GM19023 (cell line): ENCODE data around the gene PTPRN2.
"Not testable (repeated sequence)": the region's sequence is repeated elsewhere in the genome, so short reads cannot be mapped to it uniquely, and the experiment has no call there.

Experiments
- ATAC-seq: cut with Tn5 transposase; IDR thresholded peaks from one replicate; pipeline ENCODE4 v1.9.1; 2021; ENCODE audit warnings: mild to moderate bottlenecking, moderate library complexity; ENCODE audit not compliant: unreplicated experiment

PTPRN2 gene

DNA sequence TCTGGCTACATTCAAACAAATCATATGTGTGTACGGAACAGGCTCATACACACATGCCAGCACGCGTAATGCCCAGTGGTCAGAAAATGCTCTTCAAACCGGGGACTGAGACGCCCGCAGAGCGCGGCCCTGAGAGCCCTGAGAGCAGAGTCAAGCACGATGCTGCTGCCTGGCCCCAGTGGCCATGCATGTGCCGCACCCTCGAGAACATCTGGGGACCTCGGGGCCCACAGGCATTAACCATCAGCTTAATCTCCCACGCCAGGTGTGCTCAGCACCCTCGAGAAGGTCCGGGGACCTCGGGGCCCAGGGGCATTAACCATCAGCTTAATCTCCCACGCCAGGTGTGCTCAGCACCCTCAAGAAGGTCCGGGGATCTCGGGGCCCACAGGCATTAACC is 163.1 kb downstream of the PTPRN2 start:
- ATAC-seq, result no peak

DNA sequence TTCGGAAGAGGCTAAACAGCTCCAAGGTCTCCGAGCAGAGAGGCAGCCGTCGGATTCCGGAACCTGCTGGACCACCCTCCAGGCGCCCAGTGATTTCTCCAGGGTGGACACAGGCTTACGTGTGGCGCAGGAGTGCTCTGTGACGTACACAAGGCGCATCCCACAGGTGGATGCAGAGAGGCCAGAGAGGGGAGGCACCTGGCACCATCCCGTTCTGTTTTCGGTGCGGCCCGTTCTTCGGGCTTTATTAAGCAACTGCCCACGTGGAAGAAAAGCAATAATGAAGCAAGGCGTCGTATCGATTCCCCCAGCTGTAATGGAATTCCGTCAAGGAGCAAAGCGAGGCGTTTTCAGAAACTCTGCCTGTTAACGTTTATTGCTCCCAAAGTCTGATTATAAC is 163.6 kb downstream of the PTPRN2 start:
- no peak for ATAC-seq

DNA sequence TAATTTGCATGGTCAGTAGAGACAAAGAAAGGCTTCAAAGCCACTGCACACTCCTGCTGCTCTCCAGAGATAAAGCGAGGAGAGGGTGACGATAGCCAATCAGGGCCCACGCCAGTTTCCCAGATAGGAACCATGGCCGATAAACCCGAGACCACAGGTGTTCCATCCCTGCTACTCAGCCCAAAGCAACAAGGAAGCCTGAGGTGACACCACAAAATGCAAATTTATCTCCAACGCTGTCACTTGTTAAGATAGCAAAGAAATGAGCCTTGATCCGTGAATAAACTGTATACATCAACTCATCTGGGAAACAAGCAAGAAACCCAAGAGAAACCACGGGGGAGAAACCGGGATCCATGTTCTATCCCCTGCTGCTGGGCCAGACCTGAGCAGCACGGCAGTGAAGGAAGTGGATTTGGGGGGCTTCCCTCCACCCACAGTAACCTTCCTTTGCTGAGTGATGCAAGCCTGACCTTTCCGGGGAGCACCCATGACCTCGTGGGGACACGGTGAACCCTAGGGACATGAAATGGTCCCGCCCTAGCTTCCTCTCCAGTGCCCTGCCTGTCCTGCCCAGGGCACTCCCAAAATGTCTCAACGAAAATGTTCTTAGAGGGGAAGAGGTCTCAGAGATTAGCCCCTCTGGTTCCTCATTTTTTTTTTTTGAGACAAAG is 164.6 kb downstream of the PTPRN2 start:
- no peak for ATAC-seq

DNA sequence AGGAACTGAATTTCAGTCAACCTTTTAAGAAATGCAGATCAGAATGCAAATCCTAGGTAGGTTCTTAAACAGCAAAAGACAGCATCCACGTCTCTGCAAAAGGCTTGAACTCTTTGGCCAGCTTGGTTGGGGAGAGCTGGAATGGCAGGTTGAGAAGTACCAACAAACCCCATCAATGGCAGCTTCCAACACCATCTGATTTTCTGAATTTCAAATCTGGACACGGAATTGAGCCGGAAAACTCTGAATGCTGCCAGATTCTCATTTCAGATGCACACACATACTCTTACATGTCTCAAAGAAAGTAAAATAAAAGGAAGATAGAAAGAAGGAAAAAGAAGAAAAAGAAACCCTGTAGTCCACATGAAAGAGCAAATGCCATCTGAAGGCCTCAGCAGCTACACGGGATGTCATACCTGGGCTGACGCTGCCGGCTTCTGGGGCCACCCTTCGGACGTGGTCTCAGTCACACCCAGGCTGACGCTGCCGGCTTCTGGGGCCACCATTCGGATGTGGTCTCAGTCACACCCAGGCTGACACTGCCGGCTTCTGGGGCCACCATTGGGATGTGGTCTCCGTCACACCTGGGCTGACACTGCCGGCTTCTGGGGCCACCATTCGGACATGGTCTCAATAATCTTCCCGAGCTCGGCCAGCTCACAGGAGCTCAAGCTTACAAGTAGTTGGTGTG is 165.3 kb downstream of the PTPRN2 start:
- no peak for ATAC-seq

DNA sequence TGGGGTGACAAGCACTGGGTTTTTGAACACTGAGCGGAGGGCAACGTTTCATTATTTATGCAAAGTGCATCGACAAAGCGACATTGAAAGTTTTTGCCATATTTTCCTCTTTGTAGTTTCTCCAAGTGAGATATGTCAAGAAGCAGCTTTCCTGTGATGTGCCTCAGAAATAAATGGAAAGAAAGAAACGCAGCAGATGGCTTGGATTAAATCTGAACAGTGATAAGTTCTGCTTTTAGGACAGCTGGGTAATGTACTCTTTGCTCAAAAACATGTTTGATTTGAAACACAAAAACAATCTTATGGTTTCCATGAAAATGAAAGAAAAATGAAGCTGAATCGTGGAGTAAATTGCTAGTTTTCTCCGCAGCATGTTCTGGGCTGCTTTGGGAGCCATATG is 166.3 kb downstream of the PTPRN2 start:
- ATAC-seq, result no peak

DNA sequence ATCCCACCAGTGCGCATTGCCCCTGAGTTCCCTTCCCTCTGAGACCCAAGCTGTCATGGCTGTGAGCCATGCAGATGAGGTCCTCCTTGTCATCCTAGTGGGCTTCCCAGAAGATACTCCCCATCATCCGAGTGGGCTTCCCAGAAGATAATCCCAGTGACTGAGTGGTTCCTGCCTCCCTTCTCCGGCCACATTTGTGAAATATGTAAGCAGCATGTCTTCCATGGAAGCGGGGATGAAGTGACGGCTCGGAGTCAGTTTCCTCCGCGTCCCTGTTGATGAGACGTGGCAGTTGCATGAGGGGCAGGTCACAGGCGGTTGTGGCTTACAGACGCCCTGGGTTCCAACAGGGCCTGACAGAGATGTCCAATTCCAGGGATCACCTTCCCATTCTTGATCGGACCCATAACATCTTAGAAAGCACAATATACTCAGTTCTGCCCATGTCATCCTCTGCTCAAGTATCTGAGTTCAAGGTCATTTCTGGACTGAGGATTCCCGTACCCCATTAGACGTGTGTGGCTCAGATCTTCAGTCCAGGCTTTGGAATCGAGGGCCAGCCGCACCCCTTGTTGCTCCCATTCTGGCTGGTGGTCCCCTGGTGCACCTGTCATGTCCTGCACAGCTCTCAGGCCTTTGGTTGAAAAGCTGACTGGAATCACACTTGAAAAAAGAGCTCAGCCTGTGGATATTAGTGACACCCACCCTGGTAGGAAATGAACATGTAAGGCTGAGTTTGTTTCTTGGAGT is 166.9 kb downstream of the PTPRN2 start:
- no peak for ATAC-seq

DNA sequence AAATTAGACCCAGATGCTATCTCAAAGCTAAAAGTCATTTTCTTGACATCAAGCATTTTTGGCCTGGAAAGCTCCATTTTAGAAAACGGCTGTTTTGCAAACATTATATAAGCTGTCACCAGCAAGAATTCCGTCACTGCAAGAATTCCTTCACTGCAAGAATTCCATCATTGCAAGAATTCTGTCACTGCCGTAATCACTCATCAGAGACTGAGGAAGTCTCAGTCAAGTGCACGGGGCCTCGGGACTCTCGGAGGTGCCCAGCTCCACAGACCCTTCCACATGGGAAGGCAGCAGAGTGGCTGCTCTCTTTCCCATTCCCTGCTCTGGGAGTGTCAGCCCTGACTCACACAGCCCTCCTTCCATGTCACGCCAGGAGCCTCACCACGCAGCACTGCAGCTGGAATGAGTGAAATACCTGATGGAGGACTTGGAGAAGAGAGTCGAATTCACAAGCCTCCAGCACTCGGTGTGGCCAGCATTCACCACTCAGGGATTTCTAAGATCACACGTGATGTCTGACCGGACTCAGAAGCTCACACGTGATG is 168.3 kb downstream of the PTPRN2 start:
- ATAC-seq, result no peak

DNA sequence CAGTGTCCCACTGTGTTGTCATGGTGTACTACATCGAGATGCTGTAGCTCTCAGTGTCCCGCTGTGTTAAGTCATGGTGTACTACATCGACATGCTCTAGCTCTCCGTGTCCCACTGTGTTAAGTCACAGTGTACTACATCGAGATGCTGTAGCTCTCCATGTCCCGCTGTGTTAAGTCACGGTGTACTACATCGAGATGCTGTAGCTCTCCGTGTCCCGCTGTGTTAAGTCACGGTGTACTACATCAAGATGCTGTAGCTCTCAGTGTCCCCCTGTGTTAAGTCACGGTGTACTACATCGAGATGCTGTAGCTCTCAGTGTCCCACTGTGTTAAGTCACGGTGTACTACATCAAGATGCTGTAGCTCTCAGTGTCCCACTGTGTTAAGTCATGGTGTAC is 169.2 kb downstream of the PTPRN2 start:
- not testable (repeated sequence) for ATAC-seq

DNA sequence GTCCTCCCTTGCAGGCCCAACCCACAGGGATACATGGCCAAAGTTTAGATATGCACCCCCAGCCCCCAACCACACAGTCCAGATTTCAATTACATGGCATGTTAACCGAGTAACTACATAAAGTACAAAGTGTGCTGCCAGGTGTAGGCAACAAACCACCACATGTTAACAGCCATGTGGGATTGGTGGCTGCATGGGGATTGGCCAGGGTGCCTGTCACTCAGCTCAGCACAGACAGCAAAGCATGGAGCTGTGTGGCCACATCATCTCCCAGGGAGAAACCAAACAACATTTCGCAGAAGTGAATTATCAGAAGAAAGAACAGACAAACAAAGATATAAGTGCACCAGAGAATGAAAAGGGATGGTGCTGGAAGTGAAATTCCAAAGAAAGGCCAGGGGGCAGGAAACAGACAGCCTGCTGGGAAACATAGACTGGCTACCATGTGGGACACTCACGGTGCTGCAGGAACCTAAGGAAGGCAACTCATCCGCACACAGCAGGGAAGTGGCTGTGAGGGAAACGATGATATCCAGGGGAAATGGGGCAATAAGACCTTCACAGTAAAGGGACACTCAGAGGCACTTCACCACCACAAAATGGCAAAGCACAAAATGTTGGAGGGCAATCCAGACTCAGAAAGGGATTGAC is 171.2 kb downstream of the PTPRN2 start:
- ATAC-seq, result no peak

DNA sequence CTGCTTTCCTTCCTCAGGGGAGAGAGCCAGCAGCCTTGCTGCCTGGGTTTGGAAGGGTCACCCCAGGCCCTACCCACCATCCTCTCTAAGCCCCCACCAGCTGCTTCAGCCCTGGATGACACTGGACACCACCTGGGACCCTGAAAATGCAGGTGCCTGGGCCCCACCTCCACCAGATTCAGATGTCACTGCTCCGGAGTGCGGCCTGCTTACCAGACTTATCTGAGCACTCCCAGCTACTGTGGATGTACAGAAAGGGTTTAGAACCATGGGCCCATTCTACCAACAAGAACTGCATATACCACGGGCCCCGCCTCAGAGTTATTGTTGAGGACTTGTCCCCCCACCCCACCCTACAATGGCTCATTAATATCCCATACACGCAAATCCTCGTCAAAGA is 172.3 kb downstream of the PTPRN2 start:
- ATAC-seq, result no peak

DNA sequence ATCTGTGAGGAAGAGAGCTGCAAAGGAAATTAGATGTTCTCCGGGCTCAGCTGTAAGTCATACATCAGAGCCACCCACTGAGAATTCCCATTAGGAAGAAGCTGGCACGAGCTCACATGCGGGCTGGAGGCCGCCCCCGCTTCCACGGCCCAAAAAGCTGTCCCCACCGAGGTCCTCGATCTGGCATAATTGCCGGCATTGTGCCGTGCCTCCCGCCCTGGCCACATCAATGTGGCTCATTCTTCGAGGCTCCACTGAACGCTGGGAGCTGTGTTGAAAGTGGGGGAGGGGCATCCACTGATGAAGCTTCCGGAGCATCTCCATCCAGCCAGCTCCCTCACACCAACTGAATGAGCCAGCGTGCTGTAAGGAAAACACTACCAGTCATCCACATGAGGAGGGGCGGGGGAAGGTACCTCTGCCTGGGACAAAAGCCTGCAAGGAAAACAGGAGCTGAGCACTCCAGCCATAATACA is 173.1 kb downstream of the PTPRN2 start:
- ATAC-seq, result no peak

DNA sequence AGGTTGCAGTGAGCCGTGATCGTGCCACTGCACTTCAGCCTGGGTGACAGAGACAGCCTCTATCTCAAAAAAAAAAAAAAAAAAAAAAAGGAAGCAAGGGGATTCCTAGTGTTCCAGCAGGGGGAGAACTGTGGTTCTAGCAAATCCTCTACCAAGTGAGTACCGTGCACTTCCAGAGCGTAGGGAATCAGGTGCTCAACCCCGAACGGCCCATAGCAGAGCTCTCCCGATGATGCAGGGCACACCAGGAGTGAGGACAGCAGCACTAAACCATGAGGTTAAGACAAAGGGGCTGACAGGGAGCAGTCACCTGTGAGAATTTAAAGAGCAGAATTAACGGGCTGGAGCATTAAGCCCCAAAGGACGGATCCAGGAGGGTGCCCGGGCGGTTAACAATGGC is 173.6 kb downstream of the PTPRN2 start:
- no peak for ATAC-seq

DNA sequence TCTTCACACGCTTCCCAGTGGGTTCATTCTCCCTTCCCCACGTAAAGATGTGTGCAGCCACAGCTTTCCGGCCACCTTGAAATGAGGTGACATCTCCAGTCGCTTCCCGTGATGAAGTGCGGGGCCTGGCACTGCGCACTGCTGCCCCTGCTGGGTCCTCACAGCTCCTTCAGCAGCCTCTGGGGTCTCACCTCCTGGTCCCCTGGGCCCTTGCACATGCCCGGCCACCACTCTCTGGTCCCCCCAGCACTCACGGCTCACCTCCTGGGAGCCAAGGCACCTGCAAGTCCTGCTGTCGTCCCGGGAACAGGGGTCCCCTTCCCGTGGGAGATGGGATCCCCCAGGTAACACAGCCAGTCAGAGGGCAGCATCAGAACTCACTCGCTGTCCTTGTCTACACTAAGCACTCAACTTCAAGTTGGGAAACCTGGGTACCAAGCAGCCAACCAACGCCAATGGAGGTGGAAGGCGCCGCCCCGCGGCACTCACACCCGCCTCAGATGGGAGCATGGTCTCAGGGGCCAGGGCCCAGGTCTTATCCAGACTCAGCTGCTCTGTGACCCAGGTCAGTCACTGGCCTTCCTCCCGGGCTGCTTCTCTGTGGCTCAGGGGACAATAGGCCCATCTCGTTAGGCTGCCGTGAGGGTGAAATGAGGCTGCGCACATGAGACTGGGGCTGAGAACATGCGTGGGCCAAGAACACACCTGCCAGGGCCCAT is 176.2 kb downstream of the PTPRN2 start:
- no peak for ATAC-seq

DNA sequence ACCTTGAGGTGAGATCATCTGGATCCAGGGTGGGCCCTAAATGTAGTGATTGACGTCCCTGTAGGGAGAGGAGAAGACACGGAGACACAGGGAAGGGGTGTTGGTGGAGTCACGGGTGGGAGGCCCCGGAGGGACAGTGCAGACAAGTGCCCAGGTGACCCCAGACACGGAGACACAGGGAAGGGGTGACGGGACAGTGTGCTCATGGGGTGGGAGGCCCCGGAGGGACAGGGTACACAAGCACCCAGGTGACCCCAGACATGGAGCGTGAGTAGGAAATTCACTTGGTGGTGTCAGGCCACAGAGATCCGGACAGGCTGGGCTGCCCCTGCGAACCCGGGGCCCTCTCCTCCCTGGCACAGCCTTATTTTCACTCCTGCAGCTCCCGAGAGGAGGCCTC is 176.9 kb downstream of the PTPRN2 start:
- ATAC-seq, result no peak

DNA sequence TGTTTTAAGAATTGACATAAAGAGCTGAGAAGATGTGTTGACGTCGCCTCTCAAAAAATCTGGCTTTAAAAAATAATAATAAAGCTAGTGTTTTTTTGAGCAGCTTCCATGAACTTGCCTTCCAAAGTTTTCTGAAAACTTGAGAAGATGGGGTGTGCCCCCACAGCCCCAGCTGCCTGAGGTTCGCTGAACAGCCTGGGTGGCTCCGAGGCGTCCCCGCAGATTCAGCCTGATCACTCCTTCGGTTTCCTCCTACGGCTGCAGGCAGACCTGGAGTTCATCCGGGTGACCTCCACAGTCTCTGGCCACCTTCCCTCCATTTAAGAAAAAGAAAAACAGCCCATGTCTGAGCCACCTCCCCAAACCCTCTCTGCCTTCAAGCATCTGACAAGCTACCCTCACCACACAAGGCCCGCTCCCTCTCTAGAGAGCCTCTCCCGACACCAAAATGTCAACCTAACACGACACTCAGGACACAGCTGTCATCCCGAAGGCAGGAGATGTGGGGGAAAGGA is 177.8 kb downstream of the PTPRN2 start:
- no peak for ATAC-seq

DNA sequence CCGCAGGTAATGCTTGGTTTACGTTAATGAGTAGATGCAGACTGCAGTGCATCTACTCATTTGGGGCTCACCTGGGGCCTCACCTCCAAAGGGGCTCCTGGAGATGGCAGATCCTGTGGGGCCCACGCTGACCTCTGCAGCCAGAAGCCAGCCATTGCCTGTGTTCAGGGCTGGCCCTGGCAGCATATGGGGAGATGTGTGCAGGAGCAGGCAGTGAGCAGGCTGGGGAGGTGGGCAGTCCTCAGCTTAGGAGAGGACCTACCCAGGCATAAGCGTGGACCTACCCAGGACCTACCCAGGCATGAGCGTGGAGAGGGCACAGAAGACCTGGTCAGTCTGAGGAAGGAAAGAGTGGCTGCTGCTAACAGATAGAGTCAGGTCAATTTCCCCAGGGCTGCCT is 178.5 kb downstream of the PTPRN2 start:
- ATAC-seq, result no peak

DNA sequence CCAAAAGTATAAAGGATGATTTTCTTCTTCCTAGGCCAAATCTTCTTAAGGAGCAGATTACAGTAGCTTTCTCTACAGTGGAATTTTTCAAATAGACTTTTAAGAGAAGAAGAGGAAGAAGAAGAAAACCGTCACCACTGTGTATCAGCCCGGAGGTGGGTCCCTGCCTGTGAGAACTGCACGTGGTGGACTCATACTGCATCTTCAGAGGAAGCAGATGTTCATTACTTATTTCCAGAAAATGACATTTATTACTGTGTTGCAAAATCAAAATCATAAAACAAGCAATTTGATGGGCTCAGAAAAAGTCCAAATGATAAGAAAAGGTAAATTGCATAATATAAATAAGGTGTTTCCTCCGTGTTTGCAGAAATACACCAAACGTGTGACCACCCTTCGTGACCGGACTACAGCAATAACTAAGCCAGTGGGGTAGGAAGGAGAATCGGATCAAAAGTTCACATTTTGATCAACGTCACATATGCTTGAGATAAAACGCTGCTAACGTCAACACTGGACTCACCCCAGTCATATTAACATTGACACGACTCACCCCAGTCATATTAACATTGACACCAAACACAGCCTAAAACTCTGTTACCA is 179.2 kb downstream of the PTPRN2 start:
- ATAC-seq, result no peak

DNA sequence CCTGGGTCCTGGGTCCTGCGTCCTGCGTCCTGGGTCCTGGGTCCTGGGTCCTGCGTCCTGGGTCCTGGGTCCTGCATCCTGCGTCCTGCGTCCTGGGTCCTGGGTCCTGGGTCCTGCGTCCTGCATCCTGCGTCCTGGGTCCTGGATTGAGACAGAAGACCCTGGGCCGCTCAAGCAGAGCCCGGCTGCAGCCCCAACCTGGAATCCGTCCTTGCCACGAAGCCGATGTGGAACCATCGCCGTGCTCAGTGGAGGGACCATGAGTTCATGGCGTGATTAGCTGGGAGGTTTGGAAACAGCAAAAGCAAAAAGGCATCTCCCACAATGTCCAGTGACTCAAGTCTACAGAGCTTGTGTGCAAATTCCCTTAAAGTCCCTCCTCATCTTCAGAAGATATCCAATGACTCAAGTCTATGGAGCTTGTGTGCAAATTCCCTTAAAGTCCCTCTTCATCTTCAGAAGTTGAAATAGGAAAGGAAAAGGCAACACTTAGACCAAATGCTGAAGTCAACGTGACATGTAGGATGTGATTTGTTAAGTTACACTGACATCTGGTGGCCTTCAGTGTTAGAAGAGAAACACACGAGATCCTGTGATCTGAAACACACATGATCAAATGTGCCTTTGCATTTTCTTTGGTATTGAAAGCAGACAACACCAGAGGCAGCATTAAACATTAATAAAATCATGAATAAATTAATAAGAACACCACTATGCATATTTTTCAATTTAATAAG is 179.9 kb downstream of the PTPRN2 start:
- ATAC-seq, result no peak

DNA sequence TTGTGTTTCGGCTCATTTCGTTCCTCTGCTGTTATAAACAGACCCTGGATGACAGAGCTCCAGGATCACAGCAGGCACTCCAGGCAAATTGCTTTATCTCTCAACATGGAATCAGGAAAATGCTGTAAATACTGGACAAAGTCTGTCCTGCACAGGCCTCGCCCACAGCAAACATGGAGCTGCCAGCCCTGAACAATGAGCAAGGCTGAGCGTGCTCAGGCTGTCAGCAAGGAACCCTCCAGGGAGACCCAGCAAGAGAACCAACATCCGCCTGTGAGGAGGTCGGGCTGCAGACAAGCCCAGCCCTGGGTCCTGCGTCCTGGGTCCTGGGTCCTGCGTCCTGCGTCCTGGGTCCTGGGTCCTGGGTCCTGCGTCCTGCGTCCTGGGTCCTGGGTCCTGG is 180.8 kb downstream of the PTPRN2 start:
- ATAC-seq, result no peak
